ENCODE measurements around the gene SMOC2.

DNA sequence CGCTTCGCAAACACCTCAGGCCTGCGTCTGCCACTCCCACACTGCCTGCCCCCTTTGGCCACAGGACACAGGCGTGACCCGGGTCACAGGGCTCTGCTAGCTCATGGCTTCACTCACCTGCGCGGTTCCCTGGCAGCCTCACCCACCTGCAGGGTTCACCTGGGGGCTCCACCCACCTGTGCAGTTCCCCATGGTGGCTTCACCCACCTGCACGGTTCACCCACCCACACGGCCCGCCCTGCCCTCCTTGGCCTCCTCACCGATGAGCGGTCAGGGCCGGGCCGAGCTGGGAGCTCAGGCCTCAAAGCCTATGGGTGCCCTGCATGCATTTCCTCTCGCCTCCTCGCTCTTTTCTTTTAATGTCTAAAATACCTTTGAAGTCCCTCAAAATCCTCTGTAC lies 54.7 kb downstream of the SMOC2 start:
- TF ChIP-seq, protein P1, sequence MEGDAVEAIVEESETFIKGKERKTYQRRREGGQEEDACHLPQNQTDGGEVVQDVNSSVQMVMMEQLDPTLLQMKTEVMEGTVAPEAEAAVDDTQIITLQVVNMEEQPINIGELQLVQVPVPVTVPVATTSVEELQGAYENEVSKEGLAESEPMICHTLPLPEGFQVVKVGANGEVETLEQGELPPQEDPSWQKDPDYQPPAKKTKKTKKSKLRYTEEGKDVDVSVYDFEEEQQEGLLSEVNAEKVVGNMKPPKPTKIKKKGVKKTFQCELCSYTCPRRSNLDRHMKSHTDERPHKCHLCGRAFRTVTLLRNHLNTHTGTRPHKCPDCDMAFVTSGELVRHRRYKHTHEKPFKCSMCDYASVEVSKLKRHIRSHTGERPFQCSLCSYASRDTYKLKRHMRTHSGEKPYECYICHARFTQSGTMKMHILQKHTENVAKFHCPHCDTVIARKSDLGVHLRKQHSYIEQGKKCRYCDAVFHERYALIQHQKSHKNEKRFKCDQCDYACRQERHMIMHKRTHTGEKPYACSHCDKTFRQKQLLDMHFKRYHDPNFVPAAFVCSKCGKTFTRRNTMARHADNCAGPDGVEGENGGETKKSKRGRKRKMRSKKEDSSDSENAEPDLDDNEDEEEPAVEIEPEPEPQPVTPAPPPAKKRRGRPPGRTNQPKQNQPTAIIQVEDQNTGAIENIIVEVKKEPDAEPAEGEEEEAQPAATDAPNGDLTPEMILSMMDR (IDR thresholded peaks at IDR 0.05), result no peak
- no peak for TF ChIP-seq POLR2A (IDR thresholded peaks at IDR 0.05)
